ENCODE results near the gene EARS2.

Gene EARS2

DNA sequence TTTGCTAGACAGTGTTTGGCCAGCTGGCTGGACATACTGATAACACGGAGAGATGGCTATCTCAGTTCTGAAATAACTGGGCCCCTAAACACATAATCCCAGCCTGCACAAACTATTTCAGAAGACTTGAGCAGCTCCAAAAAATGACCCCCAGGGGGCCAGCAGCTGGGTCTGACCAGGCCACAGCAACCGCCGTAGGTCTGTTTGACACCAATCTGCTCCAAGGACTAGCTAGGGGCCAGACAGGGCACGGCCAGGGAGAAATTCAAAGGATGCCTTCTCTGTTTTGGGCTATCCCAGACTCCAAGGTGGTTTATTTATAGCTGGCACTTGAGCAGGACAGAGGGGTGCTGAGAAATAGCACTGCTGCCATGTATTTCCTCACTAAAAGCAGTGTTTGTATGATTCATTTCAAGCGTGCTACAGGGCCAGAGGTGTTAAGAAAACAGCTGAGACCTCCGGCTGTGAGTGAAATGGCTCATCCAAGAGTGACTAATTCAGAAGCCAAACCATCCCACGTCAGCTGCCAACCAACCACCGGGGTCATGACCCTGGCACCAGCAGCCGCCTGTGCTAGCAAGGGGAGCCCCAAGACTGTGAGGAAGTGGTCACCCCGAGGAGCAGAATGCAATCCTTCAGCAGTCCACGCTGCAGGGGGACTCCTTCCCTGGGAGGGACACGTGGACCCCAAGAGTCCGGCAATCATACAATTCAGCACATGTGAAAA is 52.5 kb downstream of the EARS2 start:
- peak; percentile 83 for ATAC-seq (replicated peaks)

DNA sequence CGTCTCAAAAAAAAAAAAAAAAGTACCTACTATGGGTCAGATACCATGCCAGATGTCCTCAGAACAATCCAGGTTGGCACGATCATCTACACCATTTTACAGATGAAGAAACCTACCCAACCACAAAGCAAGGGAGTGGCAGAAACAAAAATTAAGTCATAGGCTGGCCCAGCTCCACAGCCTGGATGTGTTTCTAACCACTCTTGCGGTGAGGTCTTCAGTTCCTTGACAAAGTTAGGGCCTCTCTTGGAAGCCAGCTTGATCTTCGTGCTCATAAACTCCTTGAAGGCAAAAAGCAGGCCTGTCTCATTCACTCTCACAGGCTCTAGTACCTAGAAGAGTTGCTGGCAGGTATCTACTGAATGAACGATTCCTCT is 53.1 kb downstream of the EARS2 start:
- Mint-ChIP-seq H3K4me3 (peak overlapping the region; percentile 46 to 54), H3K27ac (peak overlapping the region; percentile 89 to 91), H3K9me3 (no peaks in the 10 kb centered on the region), H3K36me3 (ENCODE audit: insufficient read depth) (peaks cover 42% of the 10 kb centered on the region), H3K4me1 (ENCODE audit: low read depth in 2 of 2) (peaks cover 48 to 68% of the 10 kb centered on the region in 2 donors), H3K27me3 (no peaks in the 10 kb centered on the region)
- ATAC-seq (replicated peaks) (peak; percentile 28), DNase-seq (peak in 1 of 3 experiments; percentile 12)

More for the DNA sequence above, 52.5 kb downstream of the EARS2 start:
- H3K9me3 Mint-ChIP-seq: no peaks in the 10 kb centered on the region
- no peaks in the 10 kb centered on the region for H3K27me3 Mint-ChIP-seq
- peaks cover 45% of the 10 kb centered on the region for H3K36me3 Mint-ChIP-seq (ENCODE audit: insufficient read depth)
- peak overlapping the region; percentile 46 to 54 for H3K4me3 Mint-ChIP-seq
- peaks cover 52 to 71% of the 10 kb centered on the region in 2 donors for H3K4me1 Mint-ChIP-seq (ENCODE audit: low read depth in 2 of 2)
- peak; percentile 79 to 85 (median 81) for DNase-seq
- peak overlapping the region; percentile 89 to 91 for H3K27ac Mint-ChIP-seq

DNA sequence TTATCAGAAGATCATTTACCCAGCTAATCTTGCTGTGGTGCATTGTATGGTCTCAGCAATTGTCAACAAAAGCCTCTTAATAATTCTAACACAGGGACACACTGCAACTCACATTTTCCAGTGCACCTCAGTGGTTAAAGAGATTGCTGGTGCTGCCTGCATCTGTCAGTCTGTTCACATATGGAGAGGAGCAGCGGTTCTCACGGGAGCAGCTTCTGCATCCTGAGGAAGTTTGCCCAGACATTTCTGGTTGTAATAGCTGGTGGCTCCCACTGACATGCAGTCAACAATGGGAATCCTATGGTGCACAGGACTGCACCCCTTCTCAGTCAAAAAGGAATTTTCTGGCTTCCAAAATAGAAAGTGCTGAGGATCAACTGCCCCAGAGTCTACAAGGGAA is 54.7 kb downstream of the EARS2 start:
- Mint-ChIP-seq H3K27me3 (no peaks in the 10 kb centered on the region), H3K4me1 (ENCODE audit: low read depth in 2 of 2) (peaks cover 42 to 66% of the 10 kb centered on the region in 2 donors), H3K27ac (peak overlapping the region in 1 of 2 donors; percentile 35), H3K9me3 (no peaks in the 10 kb centered on the region), H3K36me3 (ENCODE audit: insufficient read depth) (peaks cover 38% of the 10 kb centered on the region), H3K4me3 (peak overlapping the region in 1 of 2 donors; percentile 24)
- ATAC-seq (replicated peaks) (no peak), DNase-seq (no peak)

DNA sequence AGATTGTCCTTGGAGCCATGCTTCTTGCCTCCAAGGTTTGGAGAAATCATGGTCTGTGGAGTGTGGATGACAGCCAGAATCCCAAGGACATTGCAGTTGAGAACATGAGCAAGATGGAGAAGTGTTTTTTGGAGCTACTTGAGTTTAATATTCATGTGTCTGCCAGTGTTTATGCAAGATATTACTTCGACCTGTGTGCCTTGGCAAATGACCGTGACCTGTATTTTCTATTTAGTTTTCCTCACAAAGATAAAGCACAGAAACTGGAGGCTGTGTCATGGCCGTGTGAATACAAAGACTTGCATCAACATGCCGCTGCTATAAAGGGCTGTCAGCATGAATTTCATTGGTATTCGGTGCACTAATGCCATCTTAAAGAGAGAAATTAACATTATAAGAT is 55.9 kb downstream of the EARS2 start:
- no peak overlapping the region for H3K4me3 Mint-ChIP-seq
- ATAC-seq (replicated peaks): no peak
- H3K27me3 Mint-ChIP-seq: no peaks in the 10 kb centered on the region
- H3K9me3 Mint-ChIP-seq: no peaks in the 10 kb centered on the region
- H3K27ac Mint-ChIP-seq: peak overlapping the region; percentile 12 to 25
- H3K36me3 Mint-ChIP-seq (ENCODE audit: insufficient read depth): peaks cover 44% of the 10 kb centered on the region
- H3K4me1 Mint-ChIP-seq (ENCODE audit: low read depth in 2 of 2): peaks cover 39 to 70% of the 10 kb centered on the region in 2 donors
- DNase-seq: no peak

DNA sequence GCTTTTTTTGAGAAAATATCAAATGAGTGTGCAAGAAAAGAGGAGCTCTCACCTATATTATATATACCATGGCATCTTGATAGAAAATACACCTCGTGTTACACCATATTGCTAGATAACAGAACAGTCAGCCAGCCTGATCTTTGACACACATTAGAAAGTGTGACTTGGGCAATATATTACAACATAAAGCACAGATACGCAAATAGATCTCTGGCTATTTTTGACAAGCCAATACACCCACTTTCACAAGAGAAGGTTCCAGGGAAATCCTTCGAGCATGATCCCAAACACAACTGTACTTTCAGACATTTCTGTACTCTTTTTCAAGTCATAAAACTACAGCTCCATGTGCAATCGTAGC is 56.3 kb downstream of the EARS2 start:
- Mint-ChIP-seq H3K4me1 (ENCODE audit: low read depth in 2 of 2) (peaks cover 35 to 70% of the 10 kb centered on the region in 2 donors), H3K4me3 (no peak overlapping the region), H3K9me3 (no peaks in the 10 kb centered on the region), H3K36me3 (ENCODE audit: insufficient read depth) (peaks cover 45% of the 10 kb centered on the region), H3K27me3 (no peaks in the 10 kb centered on the region), H3K27ac (peak overlapping the region in 1 of 2 donors; percentile 25)
- DNase-seq (no peak), ATAC-seq (replicated peaks) (no peak)

DNA sequence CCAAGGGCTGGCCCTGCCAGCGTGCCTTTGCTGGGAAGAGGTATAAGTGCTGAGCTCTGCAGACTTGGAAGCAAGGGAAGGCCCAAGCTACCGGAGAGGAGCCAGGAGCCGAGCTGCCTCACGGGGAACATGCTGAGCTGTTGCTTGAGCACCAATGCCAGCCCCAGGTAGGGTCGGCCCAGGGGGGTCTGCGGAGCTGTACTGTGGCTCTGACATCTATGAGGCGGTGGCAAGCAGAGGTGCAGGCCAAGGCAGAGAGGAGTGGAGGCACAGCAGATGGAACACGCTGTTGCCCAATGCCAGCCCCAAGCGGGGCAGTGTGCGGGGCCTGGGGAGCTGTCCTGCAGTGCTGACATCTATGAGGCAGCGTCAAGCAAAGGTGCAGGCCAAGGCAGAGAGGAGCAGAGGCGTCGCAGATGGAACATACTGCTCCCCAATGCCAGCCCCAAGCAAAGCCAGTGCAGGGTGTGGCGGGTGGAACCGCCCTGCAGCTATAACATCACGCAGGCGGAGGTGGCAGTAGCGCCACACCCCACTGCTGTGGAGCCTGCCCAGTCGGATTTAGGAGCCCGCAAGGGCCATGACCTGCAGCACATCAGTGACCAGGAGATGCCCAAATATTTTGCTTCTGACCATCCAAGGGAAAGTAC is 56.8 kb downstream of the EARS2 start:
- Mint-ChIP-seq H3K27ac (peak overlapping the region; percentile 25 to 76), H3K27me3 (no peaks in the 10 kb centered on the region), H3K9me3 (no peaks in the 10 kb centered on the region), H3K4me1 (ENCODE audit: low read depth in 2 of 2) (peaks cover 35 to 70% of the 10 kb centered on the region in 2 donors), H3K4me3 (peak overlapping the region; percentile 14 to 20), H3K36me3 (ENCODE audit: insufficient read depth) (peaks cover 50% of the 10 kb centered on the region)
- no peak for DNase-seq
- no peak for ATAC-seq (replicated peaks)

DNA sequence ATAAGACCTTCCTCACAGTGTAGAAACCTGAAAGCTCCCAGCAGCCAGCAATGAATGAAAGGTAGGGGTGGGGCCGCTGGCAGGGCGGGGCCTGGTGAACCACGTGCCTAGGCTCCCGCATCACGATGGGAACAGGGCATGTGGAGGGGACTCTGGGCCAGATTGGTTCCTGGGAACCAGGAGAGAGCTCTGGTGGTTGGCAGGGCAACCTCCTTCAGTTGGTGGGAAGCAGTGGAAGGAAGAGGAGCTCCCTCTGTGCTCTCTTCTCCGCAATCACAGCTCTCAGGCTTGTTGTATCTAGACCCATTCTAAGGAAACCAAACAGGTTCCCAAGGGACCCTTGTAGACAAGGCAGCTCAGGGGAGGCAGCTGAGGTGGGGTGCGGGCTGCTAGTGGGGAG is 57.3 kb downstream of the EARS2 start:
- Mint-ChIP-seq H3K4me3 (peak overlapping the region in 1 of 2 donors; percentile 20), H3K4me1 (ENCODE audit: low read depth in 2 of 2) (peaks cover 32 to 67% of the 10 kb centered on the region in 2 donors), H3K9me3 (no peaks in the 10 kb centered on the region), H3K27me3 (no peaks in the 10 kb centered on the region), H3K27ac (peak overlapping the region; percentile 22 to 76), H3K36me3 (ENCODE audit: insufficient read depth) (peaks cover 53% of the 10 kb centered on the region)
- DNase-seq: no peak
- no peak for ATAC-seq (replicated peaks)

DNA sequence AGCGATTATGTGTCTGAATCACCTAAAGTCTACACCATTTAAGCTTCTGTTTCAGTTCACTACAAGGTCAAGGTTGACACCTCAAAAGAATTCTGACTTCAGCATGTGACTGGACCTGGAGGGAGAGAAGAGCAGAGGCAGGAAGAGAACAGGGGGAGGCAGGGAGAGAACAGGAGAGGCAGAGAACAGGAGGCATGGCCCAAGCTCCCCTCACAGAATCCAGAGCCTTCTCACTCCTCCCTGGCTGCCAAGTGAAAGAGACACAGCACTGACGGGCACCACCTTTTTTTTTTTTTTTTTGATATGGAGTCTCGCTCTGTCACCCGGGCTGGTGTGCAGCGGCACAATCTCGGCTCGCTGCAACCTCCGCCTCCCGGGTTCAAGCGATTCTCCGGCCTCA is 58.3 kb downstream of the EARS2 start:
- H3K27ac Mint-ChIP-seq: no peak overlapping the region
- DNase-seq (no peak), ATAC-seq (replicated peaks) (no peak)
- no peaks in the 10 kb centered on the region for H3K9me3 Mint-ChIP-seq
- no peaks in the 10 kb centered on the region for H3K27me3 Mint-ChIP-seq
- H3K4me1 Mint-ChIP-seq (ENCODE audit: low read depth in 2 of 2): peaks cover 25 to 59% of the 10 kb centered on the region in 2 donors
- no peak overlapping the region for H3K4me3 Mint-ChIP-seq
- peaks cover 53% of the 10 kb centered on the region for H3K36me3 Mint-ChIP-seq (ENCODE audit: insufficient read depth)

DNA sequence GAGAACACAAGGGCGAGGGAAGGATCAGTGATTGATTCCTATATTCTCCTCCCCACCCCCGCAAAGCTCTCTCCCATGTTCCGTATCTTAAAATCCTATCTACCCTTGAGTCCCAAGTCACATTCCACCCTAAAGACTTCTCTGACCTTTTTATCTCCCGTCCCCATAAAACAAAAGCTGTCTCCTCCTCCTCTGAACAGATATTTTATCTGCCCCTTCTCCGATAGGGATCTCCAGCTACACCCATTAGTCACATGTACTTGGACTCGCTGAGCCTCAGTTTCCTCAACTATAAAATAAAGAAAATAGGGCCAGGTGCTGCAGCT is 59.6 kb downstream of the EARS2 start:
- Mint-ChIP-seq H3K27ac (no peak overlapping the region), H3K4me1 (ENCODE audit: low read depth in 2 of 2) (peaks cover 23 to 54% of the 10 kb centered on the region in 2 donors), H3K36me3 (ENCODE audit: insufficient read depth) (peaks cover 61% of the 10 kb centered on the region), H3K9me3 (no peaks in the 10 kb centered on the region), H3K27me3 (no peaks in the 10 kb centered on the region), H3K4me3 (no peak overlapping the region)
- ATAC-seq (replicated peaks) (no peak), DNase-seq (no peak)

DNA sequence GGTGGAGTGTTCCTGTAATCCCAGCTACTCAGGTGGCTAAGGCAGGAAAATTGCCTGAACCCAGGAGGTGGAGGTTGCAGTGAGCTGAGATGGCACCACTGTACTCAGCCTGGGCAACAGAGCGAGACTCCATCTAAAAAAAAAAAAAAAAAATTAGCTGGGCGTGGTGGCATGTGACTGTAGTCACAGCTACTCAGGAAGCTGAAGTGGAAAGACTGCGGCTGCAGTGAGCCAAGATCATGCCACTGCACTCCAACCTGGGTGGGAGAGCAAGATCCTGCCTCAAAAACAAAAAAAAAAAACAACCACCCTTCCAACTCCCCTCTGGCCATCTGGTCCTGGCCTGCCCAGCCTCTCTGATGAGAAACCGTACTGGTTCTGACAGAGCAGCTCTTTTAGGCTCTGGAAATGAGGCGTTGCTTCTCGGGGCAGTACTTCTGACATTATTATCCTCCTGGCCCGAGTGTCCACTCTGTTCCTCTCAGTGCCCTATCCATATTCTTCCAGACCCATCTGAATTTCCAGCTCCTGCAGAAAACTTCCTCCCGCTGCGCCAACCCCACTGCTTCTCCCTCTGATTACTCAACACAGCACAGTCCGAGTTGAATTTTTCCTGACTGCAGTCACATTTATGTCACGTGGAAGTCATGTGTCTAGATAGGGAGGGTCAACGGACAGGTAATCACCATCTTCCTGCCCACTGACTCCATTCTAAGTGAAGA is 60.2 kb downstream of the EARS2 start:
- H3K27ac Mint-ChIP-seq: peak overlapping the region in 1 of 2 donors; percentile 8
- peaks cover 21 to 54% of the 10 kb centered on the region in 2 donors for H3K4me1 Mint-ChIP-seq (ENCODE audit: low read depth in 2 of 2)
- H3K4me3 Mint-ChIP-seq: no peak overlapping the region
- no peaks in the 10 kb centered on the region for H3K27me3 Mint-ChIP-seq
- peaks cover 66% of the 10 kb centered on the region for H3K36me3 Mint-ChIP-seq (ENCODE audit: insufficient read depth)
- ATAC-seq (replicated peaks) (peak; percentile 42), DNase-seq (no peak)
- H3K9me3 Mint-ChIP-seq: no peaks in the 10 kb centered on the region

DNA sequence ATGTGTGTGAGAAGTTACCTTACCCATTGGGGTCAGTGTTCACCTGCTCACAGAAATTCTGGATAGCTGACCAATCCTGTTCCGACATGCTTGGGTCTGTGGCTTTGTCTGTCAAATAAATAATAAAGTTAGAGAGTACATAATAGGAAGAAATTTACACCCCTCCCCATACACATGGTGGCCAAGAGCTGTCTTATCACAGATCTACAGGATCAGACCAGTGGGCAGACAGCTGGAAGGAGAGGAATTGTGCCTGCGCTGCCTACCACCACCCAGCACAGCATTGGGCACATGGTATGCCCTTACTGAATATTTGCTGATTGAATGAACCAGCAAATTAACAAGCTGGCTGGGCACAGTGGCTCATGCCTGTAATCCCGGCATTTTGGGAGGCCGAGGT is 61.5 kb downstream of the EARS2 start:
- peaks cover 80% of the 10 kb centered on the region for H3K36me3 Mint-ChIP-seq (ENCODE audit: insufficient read depth)
- H3K27ac Mint-ChIP-seq: peak overlapping the region in 1 of 2 donors; percentile 38
- DNase-seq (no peak), ATAC-seq (replicated peaks) (no peak)
- H3K9me3 Mint-ChIP-seq: no peaks in the 10 kb centered on the region
- H3K27me3 Mint-ChIP-seq: no peaks in the 10 kb centered on the region
- H3K4me1 Mint-ChIP-seq (ENCODE audit: low read depth in 2 of 2): peaks cover 20 to 48% of the 10 kb centered on the region in 2 donors
- no peak overlapping the region for H3K4me3 Mint-ChIP-seq

DNA sequence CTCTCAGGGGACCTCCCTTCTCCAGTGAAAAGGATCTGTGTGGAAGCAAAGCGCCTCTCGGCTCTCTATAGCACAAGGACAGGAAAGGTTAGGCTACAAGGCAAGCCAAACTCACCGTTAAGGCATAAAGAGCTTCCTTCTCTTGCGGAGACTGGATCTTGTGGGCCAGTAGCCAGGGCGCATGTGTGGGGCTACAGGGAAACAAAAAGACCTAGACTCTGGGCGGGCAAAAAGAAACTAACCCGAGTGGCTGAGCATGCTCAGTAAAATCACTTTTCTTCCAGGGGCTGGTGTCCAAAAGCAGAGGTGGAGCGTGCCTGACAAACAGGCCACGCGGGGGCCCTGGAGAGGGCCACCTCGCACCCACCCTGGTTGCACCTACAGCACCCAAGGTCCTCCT is 63.0 kb downstream of the EARS2 start:
- Mint-ChIP-seq H3K36me3 (ENCODE audit: insufficient read depth) (peaks cover 88% of the 10 kb centered on the region), H3K27ac (no peak overlapping the region), H3K9me3 (no peaks in the 10 kb centered on the region), H3K4me3 (no peak overlapping the region), H3K27me3 (no peaks in the 10 kb centered on the region), H3K4me1 (ENCODE audit: low read depth in 2 of 2) (peaks cover 10 to 37% of the 10 kb centered on the region in 2 donors)
- no peak for DNase-seq
- no peak for ATAC-seq (replicated peaks)

DNA sequence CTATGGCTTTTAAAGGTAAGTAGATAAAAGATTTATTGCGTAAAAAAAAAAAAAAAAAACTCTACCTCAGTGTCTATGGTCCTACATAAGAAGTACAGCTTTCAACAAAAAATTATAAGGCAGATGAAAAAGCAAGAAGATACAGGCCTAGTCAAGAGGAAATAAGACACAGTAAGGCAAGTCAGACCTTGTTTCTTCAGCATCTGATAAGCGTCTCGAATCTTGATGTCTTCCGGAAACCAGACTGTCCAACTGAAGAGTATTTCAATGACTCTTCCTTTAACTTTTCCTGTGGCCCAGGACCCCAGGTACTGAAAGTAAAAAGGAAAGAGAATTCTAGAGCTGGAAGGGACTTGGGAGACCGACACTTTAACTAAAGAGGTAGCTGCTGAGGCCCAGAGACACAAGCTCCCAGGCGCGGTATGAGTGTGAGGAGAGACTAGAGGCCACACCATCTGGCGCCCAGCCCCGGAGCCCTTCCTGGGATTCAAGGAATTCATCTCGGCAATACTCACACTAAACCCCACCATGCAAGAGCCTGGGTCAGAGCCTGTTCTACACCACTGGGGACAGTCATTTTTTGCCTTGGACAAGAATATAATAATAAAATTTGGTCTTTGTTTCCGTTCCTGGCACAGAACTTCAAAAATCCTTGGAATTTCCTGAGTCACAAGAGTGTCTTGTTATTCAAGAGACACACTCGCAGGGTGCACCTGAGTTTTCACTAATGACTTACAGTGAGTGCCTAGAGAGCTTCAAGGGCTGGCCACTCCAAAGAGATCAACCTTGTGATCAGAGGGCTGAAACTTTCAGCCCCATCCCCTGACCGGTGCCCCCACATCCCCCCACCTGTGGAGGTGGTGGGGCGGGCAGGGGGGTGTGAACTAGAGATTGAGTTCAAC is 65.4 kb downstream of the EARS2 start:
- no peaks in the 10 kb centered on the region for H3K27me3 Mint-ChIP-seq
- no peak for ATAC-seq (replicated peaks)
- H3K27ac Mint-ChIP-seq: peak overlapping the region; percentile 20 to 52
- peaks cover 100% of the 10 kb centered on the region for H3K36me3 Mint-ChIP-seq (ENCODE audit: insufficient read depth)
- no peak overlapping the region for H3K4me3 Mint-ChIP-seq
- H3K9me3 Mint-ChIP-seq: no peaks in the 10 kb centered on the region
- H3K4me1 Mint-ChIP-seq (ENCODE audit: low read depth in 2 of 2): peaks cover 0 to 17% of the 10 kb centered on the region in 2 donors
- DNase-seq: no peak

Data from effector memory CD8-positive, alpha-beta T cell (primary cell).